OCI-LY3 (cell line): Measurements from ENCODE around the gene PCED1B.
"Not testable (repeated sequence)": the region's sequence is repeated elsewhere in the genome, so short reads cannot be mapped to it uniquely, and the experiment has no call there.

ENCODE experiments used
- H2AFZ ChIP-seq: fragments of 200-600, 300-600 bp; shearing (Covaris generic); 2 replicates; pipeline ENCODE4 v1.6.0; 2014; ENCODE audit warnings: antibody characterized with exemption, low read depth, low read length
- H3K27ac ChIP-seq: fragments of 200-600, 300-600 bp; sonication (generic); 2 replicates; pipeline ENCODE4 v1.5.1; 2014; ENCODE audit warnings: mild to moderate bottlenecking, low read length, moderate library complexity, mixed read lengths
- H3K27me3 ChIP-seq: fragments of 200-600, 300-600 bp; sonication (generic); 2 replicates; pipeline ENCODE4 v1.6.1; 2014; ENCODE audit warnings: low read depth, low read length, mixed read lengths
- H3K36me3 ChIP-seq: fragments of 200-600, 300-600 bp; sonication (generic); replicated peaks from 2 replicates; pipeline ENCODE3; 2014; ENCODE audit warnings: low read depth, low read length, mixed read lengths
- H3K4me1 ChIP-seq: fragments of 300-600, 200-600 bp; sonication (generic); 2 replicates; pipeline ENCODE4 v1.6.1; 2014; ENCODE audit warnings: low read length, mixed read lengths
- H3K4me2 ChIP-seq: fragments of 200-600, 300-600 bp; sonication (generic); 2 replicates; pipeline ENCODE4 v1.6.1; 2014; ENCODE audit warnings: low read length, mixed read lengths
- H3K4me3 ChIP-seq: fragments of 300-600, 200-600 bp; sonication (generic); 2 replicates; pipeline ENCODE4 v1.5.1; 2014; ENCODE audit warnings: antibody characterized with exemption, mild to moderate bottlenecking, low read length, moderate library complexity
- H3K79me2 ChIP-seq: fragments of 300-600, 200-600 bp; shearing (Covaris generic); 2 replicates; pipeline ENCODE4 v1.6.1; 2014; ENCODE audit warnings: mild to moderate bottlenecking, low read length, mixed read lengths
- H3K9ac ChIP-seq: fragments of 300-600, 200-600 bp; shearing (Covaris generic); 2 replicates; pipeline ENCODE4 v1.6.0; 2014; ENCODE audit warnings: mild to moderate bottlenecking, low read length, moderate library complexity
- H3K9me3 ChIP-seq: fragments of 200-600, 300-600 bp; shearing (Covaris generic); 2 replicates; pipeline ENCODE4 v1.6.1; 2014; ENCODE audit warnings: low read length, mixed read lengths; ENCODE audit not compliant: insufficient read depth
- H4K20me1 ChIP-seq: fragments of 200-600, 300-600 bp; sonication (generic); 2 replicates; pipeline ENCODE4 v1.6.1; 2016; ENCODE audit warnings: low read length, mixed read lengths; ENCODE audit not compliant: insufficient read depth
- CTCF ChIP-seq: fragments of 200-600, 300-600 bp; sonication (generic); IDR thresholded peaks from 2 replicates; pipeline ENCODE4 v1.5.1; 2014; ENCODE audit warnings: antibody characterized with exemption, low read length, low read depth
- EZH2phosphoT487 ChIP-seq: fragments of 200-600 bp; shearing (Covaris generic); IDR thresholded peaks from 2 replicates; pipeline ENCODE4 v1.6.1; 2018; ENCODE audit warnings: antibody characterized with exemption, mixed run types, low read depth

PCED1B gene

DNA sequence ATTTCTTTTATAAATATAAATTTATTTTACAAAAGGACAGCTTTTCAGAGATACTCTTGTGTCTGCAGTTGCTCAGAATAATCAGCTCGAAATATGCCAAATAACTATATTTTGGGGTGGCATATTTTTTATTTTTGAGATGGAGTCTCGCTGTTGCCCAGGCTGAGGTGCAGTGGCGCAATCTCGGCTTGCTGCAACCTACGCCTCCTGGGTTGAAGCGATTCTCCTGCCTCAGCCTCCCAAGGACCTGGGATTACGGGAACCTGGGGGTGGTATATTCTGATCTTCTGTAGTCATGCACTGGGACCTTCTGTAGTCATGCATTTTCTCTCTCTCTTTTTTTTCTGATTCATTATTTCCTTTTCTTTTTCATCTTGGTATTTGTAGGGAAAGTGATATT is 135.3 kb downstream of the PCED1B start:
- Histone ChIP-seq H3K4me2 (peak overlapping the region; percentile 73), H3K9ac (no peak overlapping the region)

GRCh38 chr12:47216150-47216677 is 136.8 kb downstream of the PCED1B start:
- Histone ChIP-seq H3K4me1 (peaks cover 57% of the 10 kb centered on the region), H3K79me2 (peaks cover 19% of the 10 kb centered on the region), H4K20me1 (no peaks in the 10 kb centered on the region), H3K36me3 (peaks cover 3% of the 10 kb centered on the region), H3K4me3 (peak overlapping the region; percentile 70), H3K9me3 (no peaks in the 10 kb centered on the region), H3K27me3 (no peaks in the 10 kb centered on the region), H3K9ac (peak overlapping the region; percentile 77), H3K4me2 (peak overlapping the region; percentile 73), H2AFZ (no peak overlapping the region), H3K27ac (peak overlapping the region; percentile 92)
- TF ChIP-seq EZH2phosphoT487 = no peak
- TF ChIP-seq CTCF = peak; percentile 16; the same call in 1 of the 2 replicates

More for the DNA sequence above, 135.3 kb downstream of the PCED1B start:
- Histone ChIP-seq H3K9me3 (no peaks in the 10 kb centered on the region), H4K20me1 (no peaks in the 10 kb centered on the region), H3K27ac (no peak overlapping the region), H2AFZ (no peak overlapping the region), H3K79me2 (peaks cover 16% of the 10 kb centered on the region), H3K27me3 (no peaks in the 10 kb centered on the region), H3K4me1 (peaks cover 62% of the 10 kb centered on the region), H3K36me3 (no peaks in the 10 kb centered on the region), H3K4me3 (peak overlapping the region; percentile 70; the same call in 1 of the 2 replicates)
- TF ChIP-seq CTCF (no peak), EZH2phosphoT487 (no peak)

DNA sequence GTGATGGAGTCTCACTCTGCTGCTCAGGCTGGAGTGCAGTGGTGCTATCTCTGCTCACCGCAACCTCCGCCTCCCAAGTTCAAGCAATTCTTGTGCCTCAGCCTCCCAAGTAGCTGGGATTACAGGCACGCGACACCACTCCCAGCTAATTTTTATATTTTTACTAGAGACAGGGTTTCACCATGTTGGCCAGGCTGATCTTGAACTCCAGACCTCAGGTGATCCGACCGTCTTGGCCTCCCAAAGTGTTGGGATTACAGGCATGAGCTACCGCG is 138.1 kb downstream of the PCED1B start:
- H3K36me3 ChIP-seq, H3K9me3 ChIP-seq, H3K27me3 ChIP-seq, H2AFZ ChIP-seq, H4K20me1 ChIP-seq: not testable (repeated sequence)
- peaks cover 21% of the 10 kb centered on the region for H3K79me2 ChIP-seq
- peak overlapping the region; percentile 73 for H3K4me2 ChIP-seq
- peak overlapping the region; percentile 92 for H3K27ac ChIP-seq
- H3K9ac ChIP-seq = peak overlapping the region; percentile 77; the same call in 1 of the 2 replicates
- peaks cover 60% of the 10 kb centered on the region for H3K4me1 ChIP-seq
- H3K4me3 ChIP-seq = peak overlapping the region; percentile 70

- H3K9me3 ChIP-seq = no peaks in the 10 kb centered on the region
- H3K27ac ChIP-seq = peak overlapping the region; percentile 92
- H3K4me1 ChIP-seq = peaks cover 67% of the 10 kb centered on the region
- no peaks in the 10 kb centered on the region for H4K20me1 ChIP-seq
- H3K36me3 ChIP-seq = peaks cover 3% of the 10 kb centered on the region
- peak overlapping the region; percentile 70 for H3K4me3 ChIP-seq
- peaks cover 28% of the 10 kb centered on the region for H3K79me2 ChIP-seq
- no peaks in the 10 kb centered on the region for H3K27me3 ChIP-seq
- peak overlapping the region; percentile 73 for H3K4me2 ChIP-seq
- H3K9ac ChIP-seq = peak overlapping the region; percentile 36; the same call in 1 of the 2 replicates
- no peak for TF ChIP-seq EZH2phosphoT487
- no peak for TF ChIP-seq CTCF
- no peak overlapping the region for H2AFZ ChIP-seq
Observed at GRCh38 chr12:47218191-47218654, 138.8 kb downstream of the PCED1B start.
